H1 (cell line): ENCODE results near the gene KLHL36. TPM values are rescaled to one million over a fixed set of nuclear protein-coding genes. Genes with fewer than 3 reads are reported as not detected.

Experiments
- CTCF ChIA-PET: fragments of 300-600 bp; sonication (Branson Sonifier 250); formaldehyde crosslinking; loops from one replicate; lab custom pipeline; 2021; ENCODE audit not compliant: partially characterized antibody; lab: Charles Lee
- POLR2A ChIA-PET: fragments of 300-600 bp; sonication (Branson Sonifier 250); formaldehyde crosslinking; loops from one replicate; lab custom pipeline; 2021; ENCODE audit warnings: inconsistent platforms; ENCODE audit not compliant: partially characterized antibody; lab: Charles Lee
- DNase-seq, 2 experiments: peaks; one replicate each; pipeline versions ENCODE4 v3.0.0 to v3.0.0-alpha.2; 2010 to 2022; ENCODE audit warnings: low spot score in 2 of 2, low read depth in 1 of 2, mixed read lengths in 1 of 2
- FAIRE-seq: peaks from 2 replicates; lab custom pipeline; 2011; peaks lifted over from hg19 to GRCh38; lab: Jason Lieb, UNC
- H2AFZ ChIP-seq: 2 replicates; pipeline ENCODE4 v1.8.1; 2012; ENCODE audit warnings: low read length, inconsistent platforms
- H2AK5ac ChIP-seq: 2 replicates; pipeline ENCODE4 v1.6.1; 2013; ENCODE audit warnings: low read depth, low read length
- H2BK120ac ChIP-seq: replicated peaks from 2 replicates; pipeline ENCODE3; 2013; ENCODE audit warnings: low read depth, low read length, inconsistent platforms
- H2BK12ac ChIP-seq: 2 replicates; pipeline ENCODE4 v1.6.1; 2013; ENCODE audit warnings: low read depth, low read length
- H2BK15ac ChIP-seq: 2 replicates; pipeline ENCODE4 v1.6.1; 2013; ENCODE audit warnings: low read length
- H2BK20ac ChIP-seq: 2 replicates; pipeline ENCODE4 v1.6.1; 2013; ENCODE audit warnings: low read length
- H2BK5ac ChIP-seq: 2 replicates; pipeline ENCODE4 v1.6.1; 2013; ENCODE audit warnings: low read depth, low read length
- H3K14ac ChIP-seq: 2 replicates; pipeline ENCODE4 v1.6.1; 2013; ENCODE audit warnings: inconsistent platforms; ENCODE audit not compliant: insufficient read length
- H3K18ac ChIP-seq: 2 replicates; pipeline ENCODE4 v1.6.1; 2013; ENCODE audit warnings: low read length; ENCODE audit errors: extremely low read depth
- H3K23ac ChIP-seq: 2 replicates; pipeline ENCODE4 v1.6.1; 2013; ENCODE audit warnings: inconsistent platforms; ENCODE audit not compliant: insufficient read length
- H3K23me2 ChIP-seq: 2 replicates; pipeline ENCODE4 v1.6.1; 2013; ENCODE audit warnings: low read depth, low read length
- H3K27ac ChIP-seq: 2 replicates; pipeline ENCODE4 v1.6.1; 2011; ENCODE audit warnings: low read depth, low read length, inconsistent platforms
- H3K27me3 ChIP-seq, 4 experiments: replicated peaks in 1 of 4; 1 replicate in 1 of 4; 2 replicates in 3 of 4; pipeline versions ENCODE4 v1.6.1 to v1.8.1; 2011 to 2013; ENCODE audit warnings: low read length in 3 of 4, mild to moderate bottlenecking in 3 of 4, inconsistent platforms in 2 of 4, mixed read lengths in 2 of 4, moderate library complexity in 1 of 4; ENCODE audit not compliant: control insufficient read depth in 3 of 4, insufficient read depth in 3 of 4; ENCODE audit errors: extremely low read depth in 1 of 4
- H3K36me3 ChIP-seq, 4 experiments: 2 replicates each; pipeline versions ENCODE4 v1.6.1 to v1.8.1; 2011 to 2013; ENCODE audit warnings: mild to moderate bottlenecking in 4 of 4, low read length in 3 of 4, moderate library complexity in 2 of 4, control low read depth in 1 of 4, inconsistent platforms in 1 of 4; ENCODE audit not compliant: insufficient read depth in 4 of 4, control insufficient read depth in 2 of 4
- H3K4ac ChIP-seq: replicated peaks from 2 replicates; pipeline ENCODE3; 2013; ENCODE audit warnings: low read length, low read depth, mixed read lengths, inconsistent platforms; ENCODE audit not compliant: insufficient read length
- H3K4me1 ChIP-seq, 4 experiments: replicated peaks in 1 of 4; 1 replicate in 1 of 4; 2 replicates in 3 of 4; pipeline versions ENCODE4 v1.6.1 to v1.8.1; 2011 to 2013; ENCODE audit warnings: low read length in 3 of 4, inconsistent platforms in 2 of 4, mixed read lengths in 1 of 4; ENCODE audit not compliant: insufficient read depth in 4 of 4, control insufficient read depth in 3 of 4
- H3K4me2 ChIP-seq, 2 experiments: 2 replicates each; pipeline versions ENCODE4 v1.6.1 to v1.8.1; 2011 to 2013; ENCODE audit warnings: low read depth in 2 of 2, low read length in 2 of 2, control low read depth in 1 of 2, inconsistent platforms in 1 of 2, mild to moderate bottlenecking in 1 of 2; ENCODE audit not compliant: insufficient read depth in 1 of 2
- H3K4me3 ChIP-seq, 4 experiments: fragments of 200-600, 300-600 bp in 1 of 4; sonication (generic), shearing (Covaris generic), sonication (Bioruptor Twin) in 1 of 4; 2 replicates each; pipeline versions ENCODE4 v1.5.1 to v1.8.1; 2011 to 2016; ENCODE audit warnings: low read length in 4 of 4, low read depth in 3 of 4, control low read depth in 2 of 4, inconsistent platforms in 2 of 4, mild to moderate bottlenecking in 2 of 4, mixed read lengths in 1 of 4, moderate library complexity in 1 of 4; ENCODE audit not compliant: insufficient read depth in 2 of 4; ENCODE audit errors: extremely low read depth in 1 of 4
- H3K56ac ChIP-seq: replicated peaks from 2 replicates; pipeline ENCODE3; 2013; ENCODE audit warnings: low read depth, mild to moderate bottlenecking, mixed read lengths, low read length, inconsistent platforms; ENCODE audit not compliant: insufficient read length
- H3K79me1 ChIP-seq: 2 replicates; pipeline ENCODE4 v1.6.1; 2013; ENCODE audit warnings: low read depth, low read length, control low read depth
- H3K79me2 ChIP-seq, 2 experiments: 2 replicates each; pipeline versions ENCODE4 v1.6.1 to v1.8.1; 2012 to 2013; ENCODE audit warnings: low read length in 2 of 2, mild to moderate bottlenecking in 2 of 2, inconsistent platforms in 1 of 2; ENCODE audit not compliant: insufficient read depth in 2 of 2, control insufficient read depth in 1 of 2
- H3K9ac ChIP-seq, 4 experiments: replicated peaks in 1 of 4; 1 replicate in 1 of 4; 2 replicates in 3 of 4; pipeline versions ENCODE4 v1.6.1 to v1.8.1; 2011 to 2013; ENCODE audit warnings: low read depth in 3 of 4, low read length in 3 of 4, control low read depth in 2 of 4, mild to moderate bottlenecking in 2 of 4, moderate library complexity in 2 of 4, inconsistent platforms in 1 of 4; ENCODE audit errors: extremely low read depth in 1 of 4
- H3K9me3 ChIP-seq, 2 experiments: 2 replicates each; pipeline versions ENCODE4 v1.6.1 to v1.8.1; 2012 to 2013; ENCODE audit warnings: mild to moderate bottlenecking in 2 of 2, moderate library complexity in 2 of 2, control low read depth in 1 of 2, inconsistent platforms in 1 of 2, low read depth in 1 of 2, low read length in 1 of 2, mixed read lengths in 1 of 2; ENCODE audit not compliant: insufficient read depth in 2 of 2
- H4K20me1 ChIP-seq, 2 experiments: replicated peaks in 1 of 2; 2 replicates each; pipeline versions ENCODE3 to v1.8.1; 2011 to 2013; ENCODE audit warnings: inconsistent platforms in 2 of 2, low read length in 2 of 2, mild to moderate bottlenecking in 1 of 2; ENCODE audit not compliant: insufficient read depth in 2 of 2, control insufficient read depth in 1 of 2
- H4K5ac ChIP-seq: 2 replicates; pipeline ENCODE4 v1.6.1; 2013; ENCODE audit warnings: low read length, low read depth, mixed read lengths, inconsistent platforms; ENCODE audit not compliant: insufficient read length
- H4K8ac ChIP-seq: 2 replicates; pipeline ENCODE4 v1.8.0; 2013; ENCODE audit warnings: mild to moderate bottlenecking, moderate library complexity, low read length, inconsistent platforms; ENCODE audit not compliant: insufficient read depth; ENCODE audit errors: extremely low read depth
- H4K91ac ChIP-seq: replicated peaks from 2 replicates; pipeline ENCODE3; 2013; ENCODE audit warnings: low read length, mixed read lengths, inconsistent platforms; ENCODE audit not compliant: insufficient read length
- CBX8 ChIP-seq: fragments of 300-800, 300-1000 bp; sonication (generic); IDR thresholded peaks from 2 replicates; pipeline ENCODE4 v1.7.1; 2016; ENCODE audit warnings: low read depth, low read length, borderline replicate concordance
- WGBS, 2 experiments: shearing (Covaris generic) in 1 of 2; methylation state at CpG; one replicate each; pipeline versions ENCODE4 v1.1.6 to v1.1.7; 2013 to 2015; ENCODE audit warnings: low lambda C conversion rate in 2 of 2, mixed read lengths in 2 of 2, inconsistent platforms in 1 of 2, low coverage in 1 of 2, missing lambda C conversion rate in 1 of 2; ENCODE audit not compliant: insufficient replicate concordance in 2 of 2, insufficient coverage in 1 of 2, insufficient read length in 1 of 2; ENCODE audit errors: extremely low coverage in 1 of 2, missing lambda C conversion rate in 1 of 2; 5-methylcytosine and 5-hydroxymethylcytosine counted together
- polyA plus RNA-seq, 7 experiments: library from polyadenylated mRNA; depleted of rRNA in 3 of 7; stranded (reverse) in 5 of 7; unstranded in 2 of 7; fragments of >200 nt in 5 of 7; fragments of 200-250 nt in 2 of 7; gene quantifications; 1 replicate in 5 of 7; 2 replicates in 1 of 7; 4 replicates in 1 of 7; pipeline versions ENCODE4 v1.2.1 to v1.2.3, GENCODE V29; 2011 to 2013; ENCODE audit warnings: missing spikeins in 2 of 7, mixed read lengths in 2 of 7
- total RNA-seq: library from RNA; stranded (reverse); fragmentation: NEBNext Ultra II Directional; extraction: Animal tissue kit (Norgen Biotek cat#: 25700); gene quantifications from 2 replicates; pipeline ENCODE4 v1.2.1, GENCODE V29; 2021

The KLHL36 gene
- total and polyA plus RNA-seq, 2 of the 8 experiments (the other 6 are each of a cell fraction or from before 2014, with no cell fraction given) = 22.9 to 33.6 TPM

DNA sequence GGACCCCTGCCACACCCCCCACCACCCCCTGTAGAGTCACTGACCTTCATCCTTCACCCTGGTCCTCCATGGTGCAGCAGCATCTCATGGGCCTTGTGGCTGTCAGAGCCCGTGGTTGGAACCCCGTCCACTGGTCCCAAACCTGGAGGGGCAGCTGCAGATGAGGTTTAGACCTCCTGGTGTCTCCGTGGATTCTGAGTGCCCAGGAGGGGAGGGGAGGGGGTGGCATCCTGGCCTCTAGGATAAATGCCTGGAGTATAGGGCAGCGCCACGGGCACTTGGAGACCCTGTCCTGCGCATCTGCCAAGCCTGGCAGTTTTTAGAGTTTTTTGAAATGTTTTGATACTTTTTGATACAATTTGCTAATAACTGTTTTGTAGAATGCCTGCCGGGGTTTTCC lies 17.5 kb downstream of the KLHL36 start:
- Histone ChIP-seq H2AK5ac (no peak overlapping the region), H4K8ac (no peak overlapping the region), H4K5ac (no peak overlapping the region), H3K4me2 (no peak overlapping the region), H3K14ac (no peak overlapping the region), H3K4me1 (peaks cover 1 to 9% (median 6%) of the 10 kb centered on the region in 4 experiments; a peak in 4 of 7 replicates), H3K56ac (no peak overlapping the region), H3K23ac (no peak overlapping the region), H3K4me3 (no peak overlapping the region), H3K79me2 (no peaks in the 10 kb centered on the region), H2BK120ac (no peak overlapping the region), H2BK12ac (no peak overlapping the region), H4K91ac (no peak overlapping the region), H3K23me2 (no peaks in the 10 kb centered on the region), H2BK20ac (no peak overlapping the region), H4K20me1 (no peaks in the 10 kb centered on the region), H3K79me1 (no peaks in the 10 kb centered on the region), H3K4ac (no peak overlapping the region), H3K9ac (no peak overlapping the region), H3K18ac (no peak overlapping the region), H3K27me3 (no peaks in the 10 kb centered on the region), H3K36me3 (peaks cover 2 to 10% (median 5%) of the 10 kb centered on the region in 4 experiments; a peak in 4 of 8 replicates), H3K9me3 (no peaks in the 10 kb centered on the region), H2BK15ac (no peak overlapping the region), H2BK5ac (no peak overlapping the region), H3K27ac (no peak overlapping the region), H2AFZ (no peak overlapping the region)
- CTCF ChIA-PET = interaction anchor here (1.1 to 3.4 kb wide), 6 partner anchors 14 to 159 kb away, joined by 3 to 23 read pairs (median 4); no protein-coding TSS in a partner anchor
- no peak for FAIRE-seq
- DNase-seq = no peak
- POLR2A ChIA-PET = interaction anchor here (1.0 kb wide), 1 partner anchor 35 kb away, joined by 3 read pairs; no protein-coding TSS in a partner anchor
- WGBS, 2 experiments = 94% methylated on average over 7 of the region's 7 CpGs; no CpG with 5 or more reads in 1 of the 2 experiments
- no peak for TF ChIP-seq CBX8
